K562 (cell line): ENCODE results near the gene ZNF775. TPM values are rescaled to one million over a fixed set of nuclear protein-coding genes. Genes with fewer than 3 reads are reported as not detected.

Experiments used
- ATAC-seq: fragments of 200-7000 bp; cut with Tn5 transposase; 3 replicates; pipeline ENCODE4 v1.9.1; 2020; ENCODE audit warnings: moderate library complexity
- BruUV-seq: library from RNA; stranded (reverse); fragments of 400-500 nt; replicated peaks from 2 replicates; lab custom pipeline; 2021; lab: Mats Ljungman, UMichigan
- CTCF ChIA-PET: fragments of 300-600 bp; formaldehyde crosslinking; extraction: SDS; loops from one replicate; lab custom pipeline; 2021; ENCODE audit warnings: low intra/inter-chr PET ratio; lab: Yijun Ruan, JAX
- POLR2A ChIA-PET: fragments of 300-600, 350-650 bp; sonication (Branson Sonifier 250); formaldehyde crosslinking; extraction: SDS; loops from one replicate; lab custom pipeline; 2021; ENCODE audit warnings: antibody characterized with exemption, inconsistent platforms; lab: Yijun Ruan, JAX
- DNase-seq, 4 experiments: peaks; one replicate each; pipeline versions ENCODE4 v3.0.0 to v3.0.0-alpha.2; 2011 to 2018; ENCODE audit warnings: low spot score in 3 of 4, mixed read lengths in 3 of 4; ENCODE audit errors: extremely low read depth in 1 of 4
- FAIRE-seq: peaks from 2 replicates; lab custom pipeline; 2011; peaks lifted over from hg19 to GRCh38; lab: Jason Lieb, UNC
- H2AFZ ChIP-seq: 2 replicates; pipeline ENCODE4 v1.6.0; 2011; ENCODE audit warnings: low read depth, low read length, control low read depth, inconsistent platforms
- H3K27ac ChIP-seq: fragments of 200-600 bp; 3 replicates; pipeline ENCODE4 v1.8.0; 2011; ENCODE audit warnings: low read depth, mild to moderate bottlenecking, control low read depth, inconsistent platforms, low read length, moderate library complexity, mixed read lengths; ENCODE audit errors: extremely low read depth
- H3K27me3 ChIP-seq, 2 experiments: fragments of 300-600 bp in 1 of 2; 2 replicates in 1 of 2; 3 replicates in 1 of 2; pipeline versions ENCODE4 v1.6.0 to v1.8.0; 2011; ENCODE audit warnings: inconsistent platforms in 2 of 2, low read length in 2 of 2, mild to moderate bottlenecking in 1 of 2, mixed read lengths in 1 of 2, moderate library complexity in 1 of 2; ENCODE audit not compliant: control insufficient read depth in 2 of 2, insufficient read depth in 2 of 2
- H3K36me3 ChIP-seq: fragments of 300-600 bp; 3 replicates; pipeline ENCODE4 v1.8.0; 2011; ENCODE audit warnings: mild to moderate bottlenecking, low read length, inconsistent platforms; ENCODE audit not compliant: control insufficient read depth, insufficient read depth
- H3K4me1 ChIP-seq, 2 experiments: fragments of 200-600 bp in 1 of 2; replicated peaks in 1 of 2; 2 replicates in 1 of 2; 3 replicates in 1 of 2; pipeline versions ENCODE4 v1.5.1 to v1.8.0; 2011; ENCODE audit warnings: inconsistent platforms in 2 of 2, low read length in 2 of 2, mild to moderate bottlenecking in 1 of 2, mixed read lengths in 1 of 2, moderate library complexity in 1 of 2; ENCODE audit not compliant: control insufficient read depth in 2 of 2, insufficient read depth in 2 of 2
- H3K4me2 ChIP-seq: 2 replicates; pipeline ENCODE4 v1.6.1; 2011; ENCODE audit warnings: low read length, control low read depth, inconsistent platforms, mixed read lengths; ENCODE audit not compliant: insufficient read depth
- H3K4me3 ChIP-seq: fragments of 200-600 bp; sonication (generic), shearing (Covaris generic); 2 replicates; pipeline ENCODE4 v1.5.1; 2016; ENCODE audit warnings: control low read depth, inconsistent platforms
- H3K79me2 ChIP-seq: fragments of 200-600 bp; 3 replicates; pipeline ENCODE4 v1.8.0; 2011; ENCODE audit warnings: low read length, inconsistent platforms; ENCODE audit not compliant: control insufficient read depth, insufficient read depth
- H3K9ac ChIP-seq, 2 experiments: 2 replicates each; pipeline versions ENCODE4 v1.6.0 to v1.6.1; 2011; ENCODE audit warnings: low read depth in 2 of 2, low read length in 2 of 2, control low read depth in 1 of 2, inconsistent platforms in 1 of 2, mild to moderate bottlenecking in 1 of 2, mixed read lengths in 1 of 2; ENCODE audit not compliant: insufficient read depth in 1 of 2
- H3K9me1 ChIP-seq: one replicate; pipeline ENCODE4 v1.6.0; 2011; ENCODE audit warnings: inconsistent platforms, mild to moderate bottlenecking, low read length, moderate library complexity; ENCODE audit not compliant: control insufficient read depth, insufficient read depth
- H3K9me3 ChIP-seq: replicated peaks from 2 replicates; pipeline ENCODE4 v1.5.1; 2011; ENCODE audit warnings: low read depth, low read length, inconsistent platforms; ENCODE audit not compliant: control insufficient read depth, insufficient read depth
- H4K20me1 ChIP-seq: replicated peaks from 2 replicates; pipeline ENCODE4 v1.6.1; 2011; ENCODE audit warnings: low read length, inconsistent platforms, mixed read lengths; ENCODE audit not compliant: control insufficient read depth, insufficient read depth
- ELF4 ChIP-seq: fragments of 450-650 bp; formaldehyde crosslinking; IDR thresholded peaks from 2 replicates; pipeline ENCODE4 v1.4.0; 2022; ENCODE audit warnings: missing genetic modification characterization
- FOXK1 ChIP-seq: sonication (generic); formaldehyde crosslinking; IDR thresholded peaks from 2 replicates; pipeline ENCODE4 v1.8.0; 2022; ENCODE audit warnings: missing genetic modification reagents, mild to moderate bottlenecking, borderline replicate concordance
- HDAC2 ChIP-seq: fragments of 450-650 bp; IDR thresholded peaks from 2 replicates; pipeline ENCODE4 v1.6.1; 2016; ENCODE audit warnings: mild to moderate bottlenecking
- HNRNPL ChIP-seq: fragments of 200-400 bp; formaldehyde crosslinking; IDR thresholded peaks from 2 replicates; pipeline ENCODE4 v1.6.1; 2017; ENCODE audit warnings: low read depth, mild to moderate bottlenecking, low read length
- KLF13 ChIP-seq: fragments of 450-650 bp; IDR thresholded peaks from 2 replicates; pipeline ENCODE4 v1.6.1; 2016; ENCODE audit warnings: missing genetic modification characterization, low read depth, mild to moderate bottlenecking, missing compliant biosample characterization, moderate library complexity, borderline replicate concordance
- TGIF2 ChIP-seq: sonication (generic); formaldehyde crosslinking; IDR thresholded peaks from 2 replicates; pipeline ENCODE4 v1.8.1; 2022; ENCODE audit warnings: mild to moderate bottlenecking, missing genetic modification reagents, moderate library complexity
- ZNF79 ChIP-seq: fragments of 250-450 bp; sonication (Bioruptor Pico); IDR thresholded peaks from 2 replicates; pipeline ENCODE4 v1.4.0; 2020; ENCODE audit warnings: low read depth, mild to moderate bottlenecking, moderate library complexity
- WGBS: fragments of 100-300 bp; shearing (Covaris generic); methylation state at CpG from one replicate; pipeline ENCODE4 v1.1.6; 2016; ENCODE audit warnings: low coverage, mixed read lengths; ENCODE audit not compliant: insufficient coverage; ENCODE audit errors: missing lambda C conversion rate; 5-methylcytosine and 5-hydroxymethylcytosine counted together
- in situ Hi-C: fragments of 300-500 bp; cut with MboI; formaldehyde crosslinking; loops from 4 replicates; pipeline ENCODE4 v1.15.0; 2018; ENCODE audit warnings: inconsistent platforms, mixed read lengths
- intact Hi-C: fragments of 100-400 bp; cut with micrococcal nuclease; formaldehyde crosslinking; loops from 2 replicates; pipeline ENCODE4 v1.14.2; 2022
- polyA plus RNA-seq, 8 experiments: library from polyadenylated mRNA; depleted of rRNA in 4 of 8; stranded (reverse) in 5 of 8; unstranded in 3 of 8; fragments of >200 nt; fragmentation: Nextera tagmentation in 2 of 8; fragmentation: Illumina TruSeq in 1 of 8; extraction: Ambion mirVana in 2 of 8; extraction: Trizol in 1 of 8; gene quantifications; 2 replicates each; pipeline versions ENCODE4 v1.2.1 to v1.2.3, GENCODE V29; 2011 to 2014; ENCODE audit warnings: inconsistent platforms in 1 of 8, missing spikeins in 1 of 8
- total RNA-seq, 7 experiments: library from RNA; depleted of rRNA in 6 of 7; stranded (reverse); fragments of >200 nt in 6 of 7; fragmentation: Illumina TruSeq in 2 of 7; extraction: Trizol in 2 of 7; gene quantifications; 2 replicates each; pipeline versions ENCODE4 v1.2.1 to v1.2.3, GENCODE V29; 2011 to 2021; ENCODE audit warnings: low replicate concordance in 1 of 7
- TF ChIP-seq, protein P1 (sequence below): fragments of 250-450 bp; sonication (Bioruptor Pico); IDR thresholded peaks from 2 replicates; pipeline ENCODE4 v1.9.0; 2021; ENCODE audit warnings: mild to moderate bottlenecking, inconsistent platforms
- TF ChIP-seq, protein P2 (sequence below), 2 experiments: fragments of 450-650 bp in 1 of 2; sonication (generic) in 1 of 2; formaldehyde crosslinking; conservative IDR thresholded peaks; 2 replicates each; pipeline versions ENCODE4 v1.4.0 to v1.8.1; 2020 to 2022; ENCODE audit warnings: mild to moderate bottlenecking in 1 of 2, missing genetic modification reagents in 1 of 2
- TF ChIP-seq, protein P3 (sequence below): fragments of 250-450 bp; sonication (Bioruptor Pico); IDR thresholded peaks from 2 replicates; pipeline ENCODE4 v1.4.0; 2020; ENCODE audit warnings: mild to moderate bottlenecking
- TF ChIP-seq, protein P4 (sequence below): sonication (generic); formaldehyde crosslinking; IDR thresholded peaks from 2 replicates; pipeline ENCODE4 v1.8.1; 2023; ENCODE audit warnings: mild to moderate bottlenecking, missing genetic modification reagents
- TF ChIP-seq, protein P5 (sequence below): fragments of 450-650 bp; formaldehyde crosslinking; conservative IDR thresholded peaks from 2 replicates; pipeline ENCODE4 v1.4.0; 2022; ENCODE audit warnings: mild to moderate bottlenecking, missing genetic modification characterization

ZNF775 gene
- total and polyA plus RNA-seq, 9 of the 15 experiments (the other 6 are each of a cell fraction or from before 2014, with no cell fraction given), result 0.04 to 18.7 (median 4.9) TPM

DNA sequence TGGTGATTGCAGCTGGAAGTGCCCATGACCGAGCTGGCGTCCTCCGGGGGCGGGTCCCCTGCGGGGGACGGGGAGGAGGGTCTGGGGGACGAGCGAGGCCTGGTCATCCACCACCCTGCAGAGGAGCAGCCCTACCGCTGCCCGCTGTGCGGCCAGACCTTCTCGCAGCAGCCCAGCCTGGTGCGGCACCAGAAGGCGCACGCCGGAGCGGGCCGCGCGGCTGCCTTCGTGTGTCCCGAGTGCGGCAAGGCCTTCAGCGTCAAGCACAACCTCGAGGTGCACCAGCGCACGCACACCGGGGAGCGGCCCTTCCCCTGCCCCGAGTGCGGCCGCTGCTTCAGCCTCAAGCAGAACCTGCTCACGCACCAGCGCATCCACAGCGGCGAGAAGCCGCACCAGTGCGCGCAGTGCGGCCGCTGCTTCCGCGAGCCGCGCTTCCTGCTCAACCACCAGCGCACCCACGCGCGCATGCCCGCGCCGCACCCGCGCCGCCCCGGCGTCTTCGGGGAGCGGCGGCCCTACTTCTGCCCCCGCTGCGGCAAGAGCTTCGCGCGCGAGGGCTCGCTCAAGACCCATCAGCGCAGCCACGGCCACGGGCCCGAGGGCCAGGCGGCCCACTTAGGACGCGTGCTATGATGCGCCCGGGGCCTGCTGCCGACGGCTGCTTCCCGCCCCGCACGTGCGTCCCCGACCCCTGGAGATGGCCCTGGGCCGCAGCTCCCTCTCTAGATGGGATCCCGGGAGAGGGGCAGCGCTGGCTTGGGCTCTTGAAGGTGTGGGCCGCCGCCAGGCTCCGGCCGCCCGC is 28.7 kb downstream of the ZNF775 start:
- in situ Hi-C loops (no loop called here), intact Hi-C loops (no loop called here)
- H3K27ac ChIP-seq, result no peak overlapping the region; the same call in 2 of the 3 replicates
- BruUV-seq, result no TSS peak
- peaks cover 2% of the 10 kb centered on the region for H3K9me1 ChIP-seq
- no peak overlapping the region for H2AFZ ChIP-seq
- POLR2A ChIA-PET, result interaction anchor here (1.3 to 1.4 kb wide), 4 partner anchors 10 to 40 kb away, joined by 3 to 5 read pairs (median 4); partner anchors contain the start of gene REPIN1
- no peak overlapping the region for H3K4me3 ChIP-seq
- WGBS, result 98% methylated on average over 67 of the region's 91 CpGs
- no peak overlapping the region for H3K4me2 ChIP-seq
- CTCF ChIA-PET, result no interaction called here
- no peak overlapping the region for H3K9ac ChIP-seq
- H3K4me1 ChIP-seq, result peaks cover 34 to 64% of the 10 kb centered on the region in 2 experiments
- H3K9me3 ChIP-seq, result no peaks in the 10 kb centered on the region
- DNase-seq, result peak in 1 of 4 experiments; percentile 38
- peaks cover 13% of the 10 kb centered on the region; the same call in 1 of the 3 replicates for H3K36me3 ChIP-seq
- FAIRE-seq, result no peak
- no peaks in the 10 kb centered on the region for H4K20me1 ChIP-seq
- ATAC-seq, result no peak
- H3K27me3 ChIP-seq, result no peaks in the 10 kb centered on the region
- peaks cover 23% of the 10 kb centered on the region; the same call in 2 of the 3 replicates for H3K79me2 ChIP-seq
- no peak for TF ChIP-seq TGIF2 (CRISPR knock-in tag)
- TF ChIP-seq, protein P1, sequence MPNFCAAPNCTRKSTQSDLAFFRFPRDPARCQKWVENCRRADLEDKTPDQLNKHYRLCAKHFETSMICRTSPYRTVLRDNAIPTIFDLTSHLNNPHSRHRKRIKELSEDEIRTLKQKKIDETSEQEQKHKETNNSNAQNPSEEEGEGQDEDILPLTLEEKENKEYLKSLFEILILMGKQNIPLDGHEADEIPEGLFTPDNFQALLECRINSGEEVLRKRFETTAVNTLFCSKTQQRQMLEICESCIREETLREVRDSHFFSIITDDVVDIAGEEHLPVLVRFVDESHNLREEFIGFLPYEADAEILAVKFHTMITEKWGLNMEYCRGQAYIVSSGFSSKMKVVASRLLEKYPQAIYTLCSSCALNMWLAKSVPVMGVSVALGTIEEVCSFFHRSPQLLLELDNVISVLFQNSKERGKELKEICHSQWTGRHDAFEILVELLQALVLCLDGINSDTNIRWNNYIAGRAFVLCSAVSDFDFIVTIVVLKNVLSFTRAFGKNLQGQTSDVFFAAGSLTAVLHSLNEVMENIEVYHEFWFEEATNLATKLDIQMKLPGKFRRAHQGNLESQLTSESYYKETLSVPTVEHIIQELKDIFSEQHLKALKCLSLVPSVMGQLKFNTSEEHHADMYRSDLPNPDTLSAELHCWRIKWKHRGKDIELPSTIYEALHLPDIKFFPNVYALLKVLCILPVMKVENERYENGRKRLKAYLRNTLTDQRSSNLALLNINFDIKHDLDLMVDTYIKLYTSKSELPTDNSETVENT (CRISPR knock-in tag), result peak; percentile 32; the same call in 1 of the 2 replicates
- TF ChIP-seq ZNF79 (CRISPR knock-in tag), result no peak
- peak; percentile 56; the same call in 1 of the 2 replicates for TF ChIP-seq HNRNPL
- TF ChIP-seq HDAC2, result no peak
- TF ChIP-seq, protein P2, sequence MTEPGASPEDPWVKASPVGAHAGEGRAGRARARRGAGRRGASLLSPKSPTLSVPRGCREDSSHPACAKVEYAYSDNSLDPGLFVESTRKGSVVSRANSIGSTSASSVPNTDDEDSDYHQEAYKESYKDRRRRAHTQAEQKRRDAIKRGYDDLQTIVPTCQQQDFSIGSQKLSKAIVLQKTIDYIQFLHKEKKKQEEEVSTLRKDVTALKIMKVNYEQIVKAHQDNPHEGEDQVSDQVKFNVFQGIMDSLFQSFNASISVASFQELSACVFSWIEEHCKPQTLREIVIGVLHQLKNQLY (CRISPR knock-in tag; conservative IDR thresholded peaks at IDR 0.05), result no peak
- no peak for TF ChIP-seq ELF4 (CRISPR knock-in tag)
- TF ChIP-seq, protein P3, sequence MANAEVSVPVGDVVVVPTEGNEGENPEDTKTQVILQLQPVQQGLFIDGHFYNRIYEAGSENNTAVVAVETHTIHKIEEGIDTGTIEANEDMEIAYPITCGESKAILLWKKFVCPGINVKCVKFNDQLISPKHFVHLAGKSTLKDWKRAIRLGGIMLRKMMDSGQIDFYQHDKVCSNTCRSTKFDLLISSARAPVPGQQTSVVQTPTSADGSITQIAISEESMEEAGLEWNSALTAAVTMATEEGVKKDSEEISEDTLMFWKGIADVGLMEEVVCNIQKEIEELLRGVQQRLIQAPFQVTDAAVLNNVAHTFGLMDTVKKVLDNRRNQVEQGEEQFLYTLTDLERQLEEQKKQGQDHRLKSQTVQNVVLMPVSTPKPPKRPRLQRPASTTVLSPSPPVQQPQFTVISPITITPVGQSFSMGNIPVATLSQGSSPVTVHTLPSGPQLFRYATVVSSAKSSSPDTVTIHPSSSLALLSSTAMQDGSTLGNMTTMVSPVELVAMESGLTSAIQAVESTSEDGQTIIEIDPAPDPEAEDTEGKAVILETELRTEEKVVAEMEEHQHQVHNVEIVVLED (CRISPR knock-in tag), result no peak
- no peak for TF ChIP-seq FOXK1
- TF ChIP-seq, protein P4, sequence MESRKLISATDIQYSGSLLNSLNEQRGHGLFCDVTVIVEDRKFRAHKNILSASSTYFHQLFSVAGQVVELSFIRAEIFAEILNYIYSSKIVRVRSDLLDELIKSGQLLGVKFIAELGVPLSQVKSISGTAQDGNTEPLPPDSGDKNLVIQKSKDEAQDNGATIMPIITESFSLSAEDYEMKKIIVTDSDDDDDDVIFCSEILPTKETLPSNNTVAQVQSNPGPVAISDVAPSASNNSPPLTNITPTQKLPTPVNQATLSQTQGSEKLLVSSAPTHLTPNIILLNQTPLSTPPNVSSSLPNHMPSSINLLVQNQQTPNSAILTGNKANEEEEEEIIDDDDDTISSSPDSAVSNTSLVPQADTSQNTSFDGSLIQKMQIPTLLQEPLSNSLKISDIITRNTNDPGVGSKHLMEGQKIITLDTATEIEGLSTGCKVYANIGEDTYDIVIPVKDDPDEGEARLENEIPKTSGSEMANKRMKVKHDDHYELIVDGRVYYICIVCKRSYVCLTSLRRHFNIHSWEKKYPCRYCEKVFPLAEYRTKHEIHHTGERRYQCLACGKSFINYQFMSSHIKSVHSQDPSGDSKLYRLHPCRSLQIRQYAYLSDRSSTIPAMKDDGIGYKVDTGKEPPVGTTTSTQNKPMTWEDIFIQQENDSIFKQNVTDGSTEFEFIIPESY (CRISPR knock-in tag), result peak; percentile 95
- TF ChIP-seq, protein P5, sequence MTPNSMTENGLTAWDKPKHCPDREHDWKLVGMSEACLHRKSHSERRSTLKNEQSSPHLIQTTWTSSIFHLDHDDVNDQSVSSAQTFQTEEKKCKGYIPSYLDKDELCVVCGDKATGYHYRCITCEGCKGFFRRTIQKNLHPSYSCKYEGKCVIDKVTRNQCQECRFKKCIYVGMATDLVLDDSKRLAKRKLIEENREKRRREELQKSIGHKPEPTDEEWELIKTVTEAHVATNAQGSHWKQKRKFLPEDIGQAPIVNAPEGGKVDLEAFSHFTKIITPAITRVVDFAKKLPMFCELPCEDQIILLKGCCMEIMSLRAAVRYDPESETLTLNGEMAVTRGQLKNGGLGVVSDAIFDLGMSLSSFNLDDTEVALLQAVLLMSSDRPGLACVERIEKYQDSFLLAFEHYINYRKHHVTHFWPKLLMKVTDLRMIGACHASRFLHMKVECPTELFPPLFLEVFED (CRISPR knock-in tag), result no peak
- TF ChIP-seq KLF13 (tag), result no peak
